GM18861 (cell line): ENCODE results near the gene MGAT3.

Experiments
- ATAC-seq: cut with Tn5 transposase; IDR thresholded peaks from one replicate; pipeline ENCODE4 v1.9.1; 2021; ENCODE audit not compliant: unreplicated experiment

The MGAT3 gene

GRCh38 chr22:39427751-39428596 is 28.8 kb upstream of the MGAT3 start:
- no peak for ATAC-seq

GRCh38 chr22:39428597-39429071 is 28.2 kb upstream of the MGAT3 start:
- no peak for ATAC-seq

GRCh38 chr22:39429186-39429585 is 27.6 kb upstream of the MGAT3 start:
- no peak for ATAC-seq

- no peak for ATAC-seq
These were observed 26.8 kb upstream of the MGAT3 start for GRCh38 chr22:39429916-39430575.

- no peak for ATAC-seq
These were observed 26.1 kb upstream of the MGAT3 start for GRCh38 chr22:39430576-39431150.

- ATAC-seq, result no peak
These were observed 25.5 kb upstream of the MGAT3 start for GRCh38 chr22:39431216-39431801.

GRCh38 chr22:39431821-39432251 is 25.0 kb upstream of the MGAT3 start:
- ATAC-seq, result no peak

GRCh38 chr22:39432361-39432811 is 24.4 kb upstream of the MGAT3 start:
- ATAC-seq, result no peak

GRCh38 chr22:39433476-39434242 is 23.2 kb upstream of the MGAT3 start:
- no peak for ATAC-seq

GRCh38 chr22:39434243-39434653 is 22.6 kb upstream of the MGAT3 start:
- no peak for ATAC-seq

- ATAC-seq, result no peak
These were observed 22.1 kb upstream of the MGAT3 start for GRCh38 chr22:39434721-39435120.

GRCh38 chr22:39435616-39436015 is 21.2 kb upstream of the MGAT3 start:
- ATAC-seq, result no peak

- no peak for ATAC-seq
These were observed 18.8 kb upstream of the MGAT3 start for GRCh38 chr22:39437791-39438704.

- no peak for ATAC-seq
These were observed 17.6 kb upstream of the MGAT3 start for GRCh38 chr22:39439170-39439569.

- no peak for ATAC-seq
These were observed 13.4 kb upstream of the MGAT3 start for GRCh38 chr22:39443398-39443797.

- no peak for ATAC-seq
These were observed 12.5 kb upstream of the MGAT3 start for GRCh38 chr22:39444247-39444800.

GRCh38 chr22:39444937-39445465 is 11.8 kb upstream of the MGAT3 start:
- no peak for ATAC-seq

- ATAC-seq, result no peak
These were observed 11.1 kb upstream of the MGAT3 start for GRCh38 chr22:39445678-39446077.

- no peak for ATAC-seq
These were observed 10.5 kb upstream of the MGAT3 start for GRCh38 chr22:39446239-39446721.
